Measurements from ENCODE around the gene SP2.

Gene SP2

GRCh38 chr17:47953909-47954308 is 57.9 kb downstream of the SP2 start:
- no peak for DNase-seq

- DNase-seq = no peak
Observed at GRCh38 chr17:47955497-47956461, 59.7 kb downstream of the SP2 start.

- no peak for DNase-seq
Observed at GRCh38 chr17:47956791-47957590, 61.0 kb downstream of the SP2 start.

DNA sequence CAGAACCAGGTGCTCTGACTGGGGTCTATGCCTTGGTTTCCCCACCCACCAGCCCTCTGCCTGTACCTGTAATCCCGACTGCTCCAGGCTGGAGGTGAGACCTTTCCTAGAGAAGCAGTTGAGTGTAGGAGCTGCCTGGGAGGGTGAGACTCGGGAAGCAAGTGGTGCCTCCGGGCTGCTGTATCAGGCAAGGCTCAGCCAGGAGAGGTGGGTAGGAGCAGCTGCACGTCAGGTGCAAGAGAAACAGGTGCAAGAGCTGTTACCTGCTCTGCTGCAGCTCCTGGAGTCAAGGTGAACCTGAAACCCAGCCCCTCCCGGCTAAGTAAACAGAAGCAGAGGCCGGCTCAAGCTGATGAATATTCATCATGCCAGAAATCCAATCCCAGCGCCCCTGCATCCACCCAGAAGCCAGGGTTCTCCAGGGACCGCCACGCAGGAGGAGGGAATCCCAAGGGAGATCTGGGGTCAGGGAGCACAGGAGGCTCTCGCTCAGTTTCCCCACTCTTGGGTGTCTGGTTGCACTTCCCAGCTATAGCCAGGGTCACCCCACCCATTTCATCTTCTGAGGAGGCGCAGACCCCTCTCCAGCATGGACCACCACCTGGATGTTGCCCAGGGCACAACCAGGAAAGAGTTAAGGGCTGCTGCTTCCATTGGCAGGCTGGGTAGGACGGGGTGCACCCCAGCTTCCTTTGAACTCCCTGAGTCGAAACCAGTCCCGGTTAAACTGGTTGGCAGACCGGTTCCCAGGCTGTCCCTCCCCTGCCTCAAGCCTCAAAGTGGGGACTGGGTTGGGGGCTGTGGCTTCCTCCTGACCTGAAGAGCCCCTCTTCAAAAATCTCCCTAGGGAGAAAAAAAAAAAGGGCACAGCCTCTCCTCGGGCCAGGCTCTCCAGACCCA is 61.8 kb downstream of the SP2 start, which contains the start of gene PRR15L:
Gene PRR15L, minus strand, starts transcription at position 293 of the 900 bp plus-strand sequence. CDS start 4,649 bp downstream, outside the sequence.
- no peak for DNase-seq

DNA sequence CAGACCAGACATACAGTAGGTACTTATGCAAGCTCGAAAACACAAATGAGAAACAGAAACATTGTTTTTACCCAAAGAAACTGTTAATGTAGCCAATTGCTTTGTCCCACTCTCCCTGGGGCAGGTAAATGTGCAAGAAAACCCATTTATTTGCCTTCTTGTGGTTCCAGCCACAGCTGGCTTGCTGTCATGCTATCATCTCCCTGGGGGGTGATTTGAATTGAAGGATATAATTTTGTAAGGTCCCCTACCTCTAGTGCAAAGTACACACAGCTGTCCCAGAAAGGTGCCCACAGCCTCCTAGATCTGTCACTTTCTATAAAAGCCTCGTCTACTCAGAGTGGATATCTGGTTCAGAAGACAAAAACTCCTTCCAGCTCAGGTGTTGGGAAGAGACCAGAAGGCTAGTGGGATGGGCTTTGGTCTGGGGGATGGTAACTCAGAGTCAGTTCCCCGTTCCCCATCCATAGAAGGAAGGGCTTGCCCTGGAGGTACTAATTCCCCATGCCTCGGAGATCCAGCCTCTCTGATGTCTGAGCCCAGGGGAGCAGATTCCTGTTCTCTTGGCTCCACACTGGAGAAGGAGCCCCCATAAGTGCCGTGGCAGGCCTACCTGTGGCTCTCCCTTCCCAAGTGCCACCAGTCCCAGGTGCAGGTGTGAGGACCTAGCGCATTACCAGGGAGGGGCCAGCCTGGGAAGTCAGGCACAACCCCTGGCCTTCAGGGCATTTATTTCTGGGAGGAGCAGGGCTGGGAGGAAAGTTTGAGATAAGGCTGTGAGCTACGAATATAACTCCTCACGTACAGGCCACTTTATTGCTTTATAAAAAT is 64.0 kb downstream of the SP2 start:
- DNase-seq = no peak

DNA sequence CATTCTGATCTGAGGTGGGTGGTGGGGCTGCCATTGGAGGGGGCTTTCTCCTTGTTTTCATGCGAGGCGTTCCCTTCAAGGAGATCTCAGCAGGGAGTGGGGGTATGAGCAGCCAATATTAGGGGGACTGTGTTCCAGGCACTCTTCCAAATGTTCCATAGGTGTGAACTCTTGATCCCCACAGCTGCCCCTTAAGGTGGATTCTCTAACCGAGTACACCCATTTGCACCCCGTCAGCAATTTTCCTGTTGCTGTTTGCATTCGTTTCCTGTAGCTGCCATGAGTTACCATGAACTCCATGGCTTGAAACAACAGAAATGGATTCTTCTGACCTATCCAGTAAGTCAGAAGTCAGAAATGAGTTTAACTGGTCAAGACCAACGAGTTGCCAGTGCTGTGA is 65.4 kb downstream of the SP2 start:
- DNase-seq = no peak

DNA sequence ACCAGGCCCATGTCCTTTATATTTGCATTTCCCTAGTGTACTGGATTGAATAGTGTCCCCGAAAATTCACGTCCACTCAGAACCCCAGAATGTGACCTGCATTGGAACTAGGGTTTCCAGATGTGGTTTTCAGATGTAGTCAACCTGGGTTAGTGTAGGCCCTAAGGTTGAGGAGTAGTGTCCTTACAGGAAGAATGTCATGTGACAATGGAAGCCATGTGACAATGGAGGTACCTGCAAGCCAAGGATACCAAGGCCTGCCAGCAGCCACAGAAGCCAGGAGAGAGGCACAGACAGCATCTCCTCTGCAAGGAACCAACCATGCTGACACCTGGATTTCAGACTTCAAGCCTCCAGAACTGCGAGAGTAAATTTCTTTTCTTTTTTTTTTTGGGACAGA is 66.9 kb downstream of the SP2 start:
- DNase-seq = no peak

DNA sequence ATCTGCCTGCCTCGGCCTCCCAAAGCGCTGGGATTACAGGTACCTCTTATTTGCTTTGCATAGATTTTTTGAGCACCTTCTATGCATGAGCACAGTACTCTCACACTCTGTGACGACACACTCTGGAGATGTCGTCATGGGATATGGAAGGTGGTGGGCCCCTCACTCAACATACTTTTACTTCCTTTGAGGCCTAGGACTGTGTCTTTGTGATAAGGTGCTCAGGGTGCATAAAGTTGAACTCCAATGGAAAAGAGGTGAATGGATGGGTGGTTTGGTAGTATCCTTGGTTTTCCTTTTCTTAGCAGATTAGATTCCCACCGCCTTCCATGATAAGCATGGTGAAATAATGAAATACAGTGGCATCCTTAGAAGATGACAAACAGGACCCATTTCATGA is 68.8 kb downstream of the SP2 start:
- DNase-seq = no peak

DNA sequence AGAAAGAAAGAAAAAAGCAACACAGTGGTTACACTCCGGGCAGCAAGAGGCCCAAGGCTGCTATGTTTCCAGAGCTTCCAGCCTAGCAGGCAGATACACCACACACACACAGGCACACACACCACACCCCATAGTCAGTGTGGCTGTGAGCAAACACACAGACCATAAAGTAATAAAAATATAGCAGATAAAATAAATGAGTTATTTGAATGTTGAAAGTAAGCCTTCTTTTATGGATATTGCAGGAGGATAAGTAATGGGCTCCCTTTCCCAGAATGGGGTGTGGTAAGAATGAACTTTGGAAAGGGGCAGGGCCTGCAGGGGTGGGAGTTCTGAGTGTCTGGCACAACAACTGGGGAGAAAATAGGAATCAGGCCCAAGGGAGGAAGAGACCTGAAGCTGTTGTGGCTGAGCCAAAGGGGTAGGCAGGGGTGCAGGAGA is 70.1 kb downstream of the SP2 start:
- no peak for DNase-seq

DNA sequence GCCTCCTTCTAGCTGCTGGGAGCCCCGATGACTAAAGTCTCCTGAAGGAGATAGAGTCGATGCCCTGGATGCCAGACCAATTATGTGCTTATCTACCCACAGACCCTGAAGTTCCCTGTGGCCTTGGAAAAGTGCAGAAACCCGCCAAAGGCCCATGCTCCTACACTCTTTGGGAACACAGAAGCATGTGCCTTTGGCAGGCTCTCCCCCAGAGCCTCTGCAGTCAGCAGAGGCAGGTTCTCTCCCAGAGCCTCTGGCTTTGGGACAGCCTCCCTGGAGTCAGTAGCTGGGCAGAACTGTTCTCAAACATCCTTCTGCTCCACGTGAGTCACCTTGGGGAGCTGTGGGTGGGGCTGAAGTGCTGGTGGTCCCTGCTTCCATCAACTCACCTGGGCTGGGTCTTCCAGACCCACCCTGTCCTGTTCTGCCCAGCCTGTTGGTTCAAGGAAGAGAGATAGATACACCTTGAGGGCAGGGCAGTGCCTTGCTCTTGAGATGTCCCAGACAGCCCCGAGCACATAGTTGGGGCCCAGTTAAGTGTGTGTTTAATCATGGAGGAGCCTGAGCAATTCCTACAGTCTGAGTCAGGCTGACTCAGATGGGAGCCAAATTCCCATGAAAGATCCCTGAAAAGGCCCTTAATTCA is 71.7 kb downstream of the SP2 start:
- no peak for DNase-seq

DNA sequence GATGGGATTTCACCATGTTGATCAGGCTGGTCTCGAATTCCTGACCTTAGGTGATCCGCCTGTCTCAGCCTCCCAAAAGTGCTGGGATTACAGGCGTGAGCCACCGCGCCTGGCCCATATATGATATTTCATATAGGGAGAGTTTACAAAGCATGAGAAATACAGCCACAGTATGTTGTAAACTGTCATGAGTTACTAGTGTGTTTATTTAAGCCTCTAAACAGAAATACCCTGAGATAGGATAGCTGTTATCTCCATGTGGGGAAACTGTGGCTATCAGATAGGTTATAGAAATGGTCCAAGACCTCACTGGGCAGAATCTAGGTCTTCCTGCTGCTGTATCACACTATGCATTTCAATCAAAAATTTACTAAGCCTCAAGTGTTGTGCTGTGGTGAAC is 72.8 kb downstream of the SP2 start:
- no peak for DNase-seq

- peak; percentile 23 for DNase-seq
Observed at GRCh38 chr17:47969930-47970724, 74.1 kb downstream of the SP2 start.

DNA sequence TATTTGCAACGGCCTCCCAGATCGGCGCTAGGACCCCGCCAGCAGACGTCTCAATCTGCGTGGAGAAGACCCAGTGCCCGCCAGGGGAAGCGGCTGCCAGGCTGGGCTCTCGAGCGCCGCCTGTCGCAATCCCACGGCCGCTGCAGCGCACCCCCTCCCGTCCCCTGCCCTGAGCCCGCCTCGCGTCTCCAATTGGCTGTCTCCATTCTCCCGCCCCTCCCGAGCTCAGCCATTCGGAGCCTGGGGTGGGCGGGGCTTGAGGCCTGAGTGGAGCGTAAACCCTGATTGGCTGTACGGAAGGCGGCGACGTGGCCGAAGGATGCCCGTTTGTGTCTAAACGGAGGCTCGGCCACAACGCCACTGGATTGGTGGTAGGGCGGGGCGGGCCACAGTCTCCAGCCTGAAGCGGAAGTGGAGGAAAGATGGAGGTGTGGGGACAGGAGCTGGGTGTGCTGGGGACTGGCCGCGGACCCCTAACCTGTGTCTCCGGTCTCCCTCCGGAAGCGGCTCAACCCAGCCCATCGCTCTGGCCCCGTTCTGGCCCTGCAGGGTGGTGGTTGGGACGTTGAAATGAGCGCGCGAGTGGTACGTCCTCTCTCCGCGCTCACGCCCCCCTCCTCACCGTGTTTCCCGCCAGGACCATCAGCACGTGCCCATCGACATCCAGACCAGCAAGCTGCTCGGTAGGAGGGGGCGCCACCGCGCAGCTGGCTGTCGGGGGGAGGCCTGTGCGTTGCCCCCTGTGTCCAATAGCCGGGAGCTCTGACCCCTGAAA is 74.9 kb downstream of the SP2 start, which contains the start of gene CDK5RAP3:
Gene CDK5RAP3, plus strand, starts transcription at position 389 of the 775 bp plus-strand sequence. Its CDS starts 34 bp downstream, at position 423.
- peak; percentile 98 for DNase-seq

- DNase-seq = no peak
Observed at GRCh38 chr17:47973541-47973940, 77.5 kb downstream of the SP2 start.

GRCh38 chr17:47975189-47975822 is 79.3 kb downstream of the SP2 start:
- DNase-seq = no peak

- no peak for DNase-seq
Observed at GRCh38 chr17:47975823-47976205, 79.8 kb downstream of the SP2 start.

DNA sequence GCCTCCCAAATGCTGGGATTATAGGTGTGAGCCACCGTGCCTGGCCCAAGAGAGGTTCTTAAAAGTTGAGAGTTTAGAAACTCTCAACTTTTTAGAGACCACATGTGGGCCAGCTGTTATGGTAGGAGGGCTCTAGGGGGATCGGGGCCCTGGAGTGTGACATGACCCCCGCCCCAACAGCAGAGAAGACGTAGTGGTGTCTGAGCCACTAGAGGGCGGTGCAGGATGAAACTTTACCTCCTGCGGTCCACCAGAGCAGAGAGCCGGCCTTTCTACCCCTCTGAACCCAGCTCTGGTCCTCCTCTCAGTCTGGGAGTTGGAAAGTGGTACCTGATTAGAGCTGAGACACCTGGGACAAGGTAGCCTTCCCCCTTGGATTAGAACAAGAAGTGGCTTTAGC is 82.3 kb downstream of the SP2 start:
- peak; percentile 51 for DNase-seq
